Neural progenitor cell (in vitro differentiated cells): ENCODE results near the gene TRIP12. TPM values are rescaled to one million over a fixed set of nuclear protein-coding genes. Genes with fewer than 3 reads are reported as not detected.

Experiments used
- DNase-seq: peaks from one replicate; pipeline ENCODE4 v3.0.0-alpha.2; 2016; ENCODE audit warnings: low spot score
- H2AFZ ChIP-seq: fragments of 200-600 bp; sonication (generic); replicated peaks from 2 replicates; pipeline ENCODE4 v1.6.1; 2016; ENCODE audit warnings: antibody characterized with exemption
- H3F3A ChIP-seq: fragments of 200-600 bp; sonication (generic); 2 replicates; pipeline ENCODE4 v1.6.1; 2016; ENCODE audit warnings: antibody characterized with exemption, low read depth
- H3K27ac ChIP-seq: fragments of 200-600 bp; sonication (generic); 2 replicates; pipeline ENCODE4 v1.5.1; 2016; ENCODE audit warnings: mild to moderate bottlenecking
- H3K27me3 ChIP-seq: fragments of 200-600 bp; sonication (generic); 2 replicates; pipeline ENCODE4 v1.6.1; 2016; ENCODE audit warnings: mild to moderate bottlenecking, moderate library complexity
- H3K36me3 ChIP-seq: fragments of 200-600 bp; sonication (generic); 2 replicates; pipeline ENCODE4 v1.5.1; 2016
- H3K4me1 ChIP-seq: fragments of 200-600 bp; sonication (generic); 2 replicates; pipeline ENCODE4 v1.6.1; 2016; ENCODE audit warnings: mixed run types
- H3K4me2 ChIP-seq: fragments of 200-600 bp; sonication (generic); 2 replicates; pipeline ENCODE4 v1.6.1; 2016
- H3K4me3 ChIP-seq: fragments of 200-600 bp; sonication (generic); 2 replicates; pipeline ENCODE4 v1.5.1; 2016
- H3K79me2 ChIP-seq: fragments of 200-600 bp; sonication (generic); 2 replicates; pipeline ENCODE4 v1.6.1; 2016; ENCODE audit warnings: low read depth
- H3K9ac ChIP-seq: fragments of 200-600 bp; sonication (generic); 2 replicates; pipeline ENCODE4 v1.6.1; 2016
- H3K9me3 ChIP-seq: fragments of 200-600 bp; sonication (generic); 2 replicates; pipeline ENCODE4 v1.5.1; 2016; ENCODE audit warnings: low read depth
- H4K20me1 ChIP-seq: fragments of 200-600 bp; sonication (generic); 2 replicates; pipeline ENCODE4 v1.6.1; 2016; ENCODE audit warnings: low read depth
- H3K27ac Mint-ChIP-seq: 3 replicates; pipeline ENCODE4 v1.8.0; 2021; ENCODE audit warnings: mixed read lengths
- H3K27me3 Mint-ChIP-seq: 2 replicates; pipeline ENCODE4 v1.8.0; 2022; ENCODE audit warnings: low read depth, mild to moderate bottlenecking, inconsistent platforms, moderate library complexity, mixed read lengths; ENCODE audit not compliant: insufficient read depth
- H3K36me3 Mint-ChIP-seq: 3 replicates; pipeline ENCODE4 v1.8.0; 2021; ENCODE audit warnings: mixed read lengths
- H3K4me1 Mint-ChIP-seq: 3 replicates; pipeline ENCODE4 v1.8.0; 2021; ENCODE audit warnings: mixed read lengths
- H3K4me3 Mint-ChIP-seq: 3 replicates; pipeline ENCODE4 v1.8.0; 2021; ENCODE audit warnings: mild to moderate bottlenecking, moderate library complexity, mixed read lengths
- H3K9me3 Mint-ChIP-seq: 3 replicates; pipeline ENCODE4 v1.8.0; 2020; ENCODE audit warnings: mixed read lengths
- EZH2 ChIP-seq: fragments of 200-600 bp; sonication (generic); IDR thresholded peaks from 2 replicates; pipeline ENCODE4 v1.6.1; 2017; ENCODE audit warnings: antibody characterized with exemption, mild to moderate bottlenecking, moderate library complexity
- EZH2phosphoT487 ChIP-seq: fragments of 200-600 bp; sonication (generic); IDR thresholded peaks from 2 replicates; pipeline ENCODE4 v1.6.1; 2017; ENCODE audit warnings: antibody characterized with exemption
- total RNA-seq: library from RNA; depleted of rRNA; stranded (reverse); fragments of >200 nt; gene quantifications from 2 replicates; pipeline ENCODE4 v1.2.3, GENCODE V29; 2015; ENCODE audit warnings: low replicate concordance
- TF ChIP-seq, protein P1 (sequence below): fragments of 200-600 bp; sonication (generic); IDR thresholded peaks from 2 replicates; pipeline ENCODE4 v1.5.1; 2017; ENCODE audit warnings: antibody characterized with exemption, mild to moderate bottlenecking

Gene TRIP12
- total RNA-seq, 1 donor from 2014 or later: 157 TPM

DNA sequence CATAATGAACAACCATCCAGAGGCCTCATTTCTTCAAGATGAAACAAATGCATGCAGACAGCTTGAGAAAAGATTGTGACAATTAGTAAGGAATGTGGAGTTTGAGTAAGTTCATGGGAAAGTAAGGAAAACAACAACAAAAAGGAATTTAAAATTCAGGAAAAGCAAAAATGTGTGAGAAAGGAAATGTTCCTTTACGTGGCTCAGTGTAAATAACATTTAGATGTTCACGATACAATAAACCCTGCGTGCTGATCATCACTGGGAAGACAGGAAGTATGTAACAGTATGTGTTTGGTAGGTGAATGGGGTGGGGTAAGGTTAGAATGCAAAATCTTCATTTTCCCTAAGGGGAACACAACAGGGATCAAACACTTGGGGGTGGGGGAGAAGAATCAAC is 72.7 kb downstream of the TRIP12 start:
- Histone ChIP-seq H3K4me1 (no peaks in the 10 kb centered on the region), H4K20me1 (peaks cover 8% of the 10 kb centered on the region), H3K36me3 (no peaks in the 10 kb centered on the region), H2AFZ (no peak overlapping the region), H3K9me3 (no peaks in the 10 kb centered on the region), H3K4me2 (no peak overlapping the region), H3F3A (no peaks in the 10 kb centered on the region), H3K9ac (no peak overlapping the region), H3K4me3 (no peak overlapping the region), H3K27me3 (no peaks in the 10 kb centered on the region), H3K27ac (no peak overlapping the region), H3K79me2 (peaks cover 86% of the 10 kb centered on the region)
- Mint-ChIP-seq H3K27me3 (no peaks in the 10 kb centered on the region), H3K27ac (no peak overlapping the region), H3K4me1 (no peaks in the 10 kb centered on the region), H3K36me3 (peaks cover 30% of the 10 kb centered on the region), H3K4me3 (no peak overlapping the region), H3K9me3 (no peaks in the 10 kb centered on the region)
- no peak for DNase-seq
- TF ChIP-seq EZH2phosphoT487 (no peak), EZH2 (no peak)
- TF ChIP-seq, protein P1, sequence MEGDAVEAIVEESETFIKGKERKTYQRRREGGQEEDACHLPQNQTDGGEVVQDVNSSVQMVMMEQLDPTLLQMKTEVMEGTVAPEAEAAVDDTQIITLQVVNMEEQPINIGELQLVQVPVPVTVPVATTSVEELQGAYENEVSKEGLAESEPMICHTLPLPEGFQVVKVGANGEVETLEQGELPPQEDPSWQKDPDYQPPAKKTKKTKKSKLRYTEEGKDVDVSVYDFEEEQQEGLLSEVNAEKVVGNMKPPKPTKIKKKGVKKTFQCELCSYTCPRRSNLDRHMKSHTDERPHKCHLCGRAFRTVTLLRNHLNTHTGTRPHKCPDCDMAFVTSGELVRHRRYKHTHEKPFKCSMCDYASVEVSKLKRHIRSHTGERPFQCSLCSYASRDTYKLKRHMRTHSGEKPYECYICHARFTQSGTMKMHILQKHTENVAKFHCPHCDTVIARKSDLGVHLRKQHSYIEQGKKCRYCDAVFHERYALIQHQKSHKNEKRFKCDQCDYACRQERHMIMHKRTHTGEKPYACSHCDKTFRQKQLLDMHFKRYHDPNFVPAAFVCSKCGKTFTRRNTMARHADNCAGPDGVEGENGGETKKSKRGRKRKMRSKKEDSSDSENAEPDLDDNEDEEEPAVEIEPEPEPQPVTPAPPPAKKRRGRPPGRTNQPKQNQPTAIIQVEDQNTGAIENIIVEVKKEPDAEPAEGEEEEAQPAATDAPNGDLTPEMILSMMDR: no peak

GRCh38 chr2:229843613-229844012 is 78.2 kb downstream of the TRIP12 start:
- Histone ChIP-seq H3K4me1 (no peaks in the 10 kb centered on the region), H3K4me3 (no peak overlapping the region), H3K27me3 (no peaks in the 10 kb centered on the region), H3K79me2 (peaks cover 51% of the 10 kb centered on the region), H3K36me3 (no peaks in the 10 kb centered on the region), H3K4me2 (no peak overlapping the region), H3K9me3 (no peaks in the 10 kb centered on the region), H3K9ac (no peak overlapping the region), H4K20me1 (peaks cover 18% of the 10 kb centered on the region), H3F3A (no peaks in the 10 kb centered on the region), H3K27ac (no peak overlapping the region), H2AFZ (no peak overlapping the region)
- Mint-ChIP-seq H3K27ac (no peak overlapping the region), H3K9me3 (no peaks in the 10 kb centered on the region), H3K4me1 (no peaks in the 10 kb centered on the region), H3K36me3 (peaks cover 23% of the 10 kb centered on the region), H3K27me3 (no peaks in the 10 kb centered on the region), H3K4me3 (no peak overlapping the region)
- DNase-seq: no peak
- TF ChIP-seq EZH2phosphoT487 (no peak), EZH2 (no peak)
- TF ChIP-seq, protein P1: no peak

- H3K9ac ChIP-seq: no peak overlapping the region
- H2AFZ ChIP-seq: no peak overlapping the region
- peaks cover 8% of the 10 kb centered on the region for H3K36me3 ChIP-seq
- Mint-ChIP-seq H3K27ac (no peak overlapping the region), H3K36me3 (peaks cover 13% of the 10 kb centered on the region), H3K9me3 (no peaks in the 10 kb centered on the region), H3K27me3 (no peaks in the 10 kb centered on the region), H3K4me3 (no peak overlapping the region), H3K4me1 (no peaks in the 10 kb centered on the region)
- H3K27ac ChIP-seq: no peak overlapping the region
- no peak overlapping the region for H3K4me3 ChIP-seq
- peaks cover 19% of the 10 kb centered on the region for H4K20me1 ChIP-seq
- peaks cover 36% of the 10 kb centered on the region for H3K79me2 ChIP-seq
- no peaks in the 10 kb centered on the region for H3F3A ChIP-seq
- TF ChIP-seq EZH2: no peak
- no peak for TF ChIP-seq EZH2phosphoT487
- TF ChIP-seq, protein P1: no peak
- no peaks in the 10 kb centered on the region for H3K27me3 ChIP-seq
- no peak overlapping the region for H3K4me2 ChIP-seq
- no peaks in the 10 kb centered on the region for H3K4me1 ChIP-seq
- DNase-seq: no peak
- H3K9me3 ChIP-seq: no peaks in the 10 kb centered on the region
Measured at GRCh38 chr2:229838729-229839128, 83.1 kb downstream of the TRIP12 start.

DNA sequence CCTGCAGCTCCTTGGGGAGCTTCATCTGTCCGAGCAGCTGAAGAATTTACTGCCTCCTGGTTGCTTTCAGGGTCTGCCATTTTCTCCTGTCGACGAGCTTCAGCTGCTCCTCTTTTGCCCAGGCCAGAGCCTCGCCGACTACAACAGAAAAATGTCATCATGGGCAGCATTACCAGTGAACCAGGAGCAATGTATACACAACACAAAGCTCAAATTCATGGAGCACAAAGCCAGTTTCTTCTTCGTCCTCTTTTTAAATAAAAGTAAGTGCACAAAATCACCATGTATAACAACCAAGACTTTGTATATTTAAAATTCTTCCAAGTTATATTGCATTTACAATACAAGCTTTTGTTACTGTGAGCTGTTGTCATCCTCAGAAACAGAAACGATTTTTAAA is 85.0 kb downstream of the TRIP12 start:
- Histone ChIP-seq H3K27me3 (no peaks in the 10 kb centered on the region), H3K4me1 (no peaks in the 10 kb centered on the region), H3K27ac (no peak overlapping the region), H2AFZ (no peak overlapping the region), H3K4me2 (no peak overlapping the region), H3K9ac (no peak overlapping the region), H3K4me3 (no peak overlapping the region), H3K79me2 (peaks cover 34% of the 10 kb centered on the region), H3F3A (no peaks in the 10 kb centered on the region), H3K36me3 (peaks cover 8% of the 10 kb centered on the region), H3K9me3 (no peaks in the 10 kb centered on the region), H4K20me1 (peaks cover 10% of the 10 kb centered on the region)
- Mint-ChIP-seq H3K36me3 (peaks cover 13% of the 10 kb centered on the region), H3K4me3 (no peak overlapping the region), H3K4me1 (no peaks in the 10 kb centered on the region), H3K27me3 (no peaks in the 10 kb centered on the region), H3K9me3 (no peaks in the 10 kb centered on the region), H3K27ac (no peak overlapping the region)
- no peak for DNase-seq
- TF ChIP-seq, protein P1: no peak
- TF ChIP-seq EZH2phosphoT487: no peak
- TF ChIP-seq EZH2: no peak
